ENCODE measurements around the gene ACACA.
"Not testable (repeated sequence)": the region's sequence is repeated elsewhere in the genome, so short reads cannot be mapped to it uniquely, and the experiment has no call there.

ACACA gene

GRCh38 chr17:37100231-37100630 is 306.4 kb downstream of the ACACA start:
- DNase-seq (ENCODE audit: low read depth, low spot score), result no peak

- no peak for DNase-seq (ENCODE audit: low read depth, low spot score)
Measured at GRCh38 chr17:37098910-37099664, 307.5 kb downstream of the ACACA start.

- DNase-seq (ENCODE audit: low read depth, low spot score), result no peak
Measured at GRCh38 chr17:37098152-37098551, 308.5 kb downstream of the ACACA start.

- no peak for DNase-seq (ENCODE audit: low read depth, low spot score)
Measured at GRCh38 chr17:37097154-37097553, 309.5 kb downstream of the ACACA start.

- no peak for DNase-seq (ENCODE audit: low read depth, low spot score)
Measured at GRCh38 chr17:37096071-37096470, 310.6 kb downstream of the ACACA start.

- DNase-seq (ENCODE audit: low read depth, low spot score), result no peak
Measured at GRCh38 chr17:37094391-37094790, 312.2 kb downstream of the ACACA start.

- no peak for DNase-seq (ENCODE audit: low read depth, low spot score)
Measured at GRCh38 chr17:37092701-37093100, 313.9 kb downstream of the ACACA start.

GRCh38 chr17:37092071-37092470 is 314.6 kb downstream of the ACACA start:
- no peak for DNase-seq (ENCODE audit: low read depth, low spot score)

- no peak for DNase-seq (ENCODE audit: low read depth, low spot score)
Measured at GRCh38 chr17:37090941-37091340, 315.7 kb downstream of the ACACA start.

GRCh38 chr17:37089956-37090355 is 316.7 kb downstream of the ACACA start:
- DNase-seq (ENCODE audit: low read depth, low spot score), result no peak

GRCh38 chr17:37088913-37089312 is 317.7 kb downstream of the ACACA start:
- no peak for DNase-seq (ENCODE audit: low read depth, low spot score)

GRCh38 chr17:37088459-37088858 is 318.2 kb downstream of the ACACA start:
- DNase-seq (ENCODE audit: low read depth, low spot score), result no peak

GRCh38 chr17:37087683-37088082 is 319.0 kb downstream of the ACACA start:
- DNase-seq (ENCODE audit: low read depth, low spot score), result no peak

- no peak for DNase-seq (ENCODE audit: low read depth, low spot score)
Measured at GRCh38 chr17:37086948-37087347, 319.7 kb downstream of the ACACA start.

- no peak for DNase-seq (ENCODE audit: low read depth, low spot score)
Measured at GRCh38 chr17:37086334-37086733, 320.3 kb downstream of the ACACA start.

GRCh38 chr17:37084372-37084771 is 322.3 kb downstream of the ACACA start:
- no peak for DNase-seq (ENCODE audit: low read depth, low spot score)

GRCh38 chr17:37083456-37083855 is 323.2 kb downstream of the ACACA start:
- DNase-seq (ENCODE audit: low read depth, low spot score), result no peak

GRCh38 chr17:37082985-37083384 is 323.7 kb downstream of the ACACA start:
- no peak for DNase-seq (ENCODE audit: low read depth, low spot score)

GRCh38 chr17:37082311-37082860 is 324.2 kb downstream of the ACACA start:
- no peak for DNase-seq (ENCODE audit: low read depth, low spot score)

GRCh38 chr17:37081287-37081686 is 325.3 kb downstream of the ACACA start:
- DNase-seq (ENCODE audit: low read depth, low spot score), result no peak

- DNase-seq (ENCODE audit: low read depth, low spot score), result no peak
Measured at GRCh38 chr17:37079735-37080134, 326.9 kb downstream of the ACACA start.

GRCh38 chr17:37079065-37079708 is 327.4 kb downstream of the ACACA start:
- DNase-seq (ENCODE audit: low read depth, low spot score), result no peak

GRCh38 chr17:37073464-37073863 is 333.2 kb downstream of the ACACA start:
- not testable (repeated sequence) for DNase-seq (ENCODE audit: low read depth, low spot score)
